GM18519 (cell line): ENCODE data around the gene ITPR2.

Source experiments
- ATAC-seq: cut with Tn5 transposase; IDR thresholded peaks from one replicate; pipeline ENCODE4 v1.9.1; 2021; ENCODE audit warnings: mild to moderate bottlenecking, moderate library complexity; ENCODE audit not compliant: unreplicated experiment, low FRiP score

The ITPR2 gene

DNA sequence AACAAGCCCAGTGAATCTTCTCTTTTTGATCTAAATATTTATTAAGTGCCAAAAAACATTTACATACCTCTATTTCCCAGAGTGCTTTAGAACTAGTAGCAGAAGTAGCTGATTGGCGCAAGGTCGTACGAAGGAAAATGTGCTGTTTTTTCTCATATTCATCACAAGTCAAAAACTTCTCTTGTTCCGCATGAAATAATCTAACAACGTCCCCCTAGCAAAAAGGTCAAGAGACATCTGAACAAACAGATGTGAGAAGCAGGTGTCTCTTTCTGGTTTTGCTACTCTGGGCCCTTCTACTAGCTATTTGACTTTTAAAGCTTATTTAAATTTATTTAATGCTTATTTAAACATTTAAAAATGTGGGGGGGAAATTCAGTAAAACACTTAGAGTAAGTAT lies 117.8 kb downstream of the ITPR2 start:
- ATAC-seq: no peak

DNA sequence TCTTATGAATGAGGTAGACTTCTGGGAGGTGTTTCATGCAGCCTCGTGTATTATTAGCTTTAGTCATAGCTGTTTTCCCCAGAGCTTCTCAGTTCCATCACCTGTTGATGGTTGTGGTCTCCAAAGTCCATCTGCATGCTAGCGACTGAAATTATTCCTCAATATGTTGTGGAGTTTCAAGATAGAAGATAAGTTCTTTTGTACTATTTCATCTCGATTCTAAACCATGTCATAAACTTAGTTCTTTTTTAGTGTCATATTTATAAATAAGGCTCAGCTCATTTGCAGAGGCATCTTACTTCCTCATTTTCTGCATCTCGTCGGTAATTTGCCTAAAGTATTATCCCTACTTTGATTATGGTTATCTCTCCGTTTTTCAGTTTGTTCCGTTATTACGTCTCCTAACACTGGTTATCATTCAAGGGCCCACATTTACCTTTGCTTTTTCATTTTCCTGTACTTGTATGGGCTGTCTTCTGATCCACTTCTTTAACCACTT lies 119.1 kb downstream of the ITPR2 start:
- ATAC-seq: peak; percentile 60

DNA sequence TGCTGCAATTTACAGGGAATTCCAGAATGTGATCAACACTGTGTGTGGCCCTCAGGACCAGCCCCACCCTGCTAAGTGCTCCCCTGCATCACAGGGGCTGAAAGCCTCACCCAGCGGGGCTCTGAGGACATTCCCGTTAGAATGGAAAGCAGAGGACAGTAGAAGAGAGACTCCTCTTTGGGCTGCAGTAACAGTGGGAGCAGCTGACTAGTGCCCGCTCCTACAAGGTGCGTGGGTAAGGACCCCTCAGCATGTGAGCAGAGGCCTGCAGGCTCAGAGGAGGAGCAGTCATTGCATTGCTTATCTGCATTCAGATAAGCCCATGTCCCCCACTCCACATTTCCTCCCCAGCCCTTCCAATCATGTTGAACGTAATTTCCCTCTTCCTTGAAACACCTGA lies 120.1 kb downstream of the ITPR2 start:
- ATAC-seq: no peak

DNA sequence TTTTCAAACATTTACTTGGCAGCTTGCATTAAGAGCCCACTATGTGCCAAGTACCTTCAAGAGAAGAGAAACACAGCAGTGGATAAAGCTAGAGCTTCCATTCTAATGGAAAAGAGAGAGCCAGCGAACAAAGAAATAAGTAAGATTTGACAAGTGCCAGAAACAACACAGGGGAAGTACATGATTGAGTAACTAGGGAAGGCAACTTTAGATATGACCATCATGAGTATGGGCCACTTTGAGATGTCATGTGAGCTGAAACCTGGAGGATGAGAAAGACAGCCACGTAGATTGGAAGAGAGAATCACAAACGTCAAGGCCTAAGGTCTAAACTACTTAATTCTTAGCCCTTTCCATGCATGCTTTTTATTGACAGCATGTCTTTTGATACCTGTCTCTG lies 121.4 kb downstream of the ITPR2 start:
- ATAC-seq: no peak

DNA sequence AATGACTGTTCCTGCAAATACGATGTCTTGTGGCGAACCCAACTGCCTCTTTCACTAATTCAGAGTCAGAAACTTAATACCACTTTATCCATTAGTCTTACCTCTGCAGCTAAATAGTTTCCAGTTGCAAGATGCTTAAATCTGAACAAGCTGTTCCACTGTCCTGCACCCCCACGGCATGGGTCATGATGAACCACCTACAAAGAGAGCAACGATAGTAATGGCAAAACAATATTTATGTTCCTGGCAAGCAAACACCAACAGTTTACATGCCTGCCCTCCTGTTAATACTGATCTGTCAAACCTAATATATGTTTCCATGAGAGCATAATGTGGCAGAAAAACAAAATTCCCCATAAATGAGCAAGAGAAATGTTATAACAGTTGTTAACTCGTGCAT lies 121.9 kb downstream of the ITPR2 start:
- ATAC-seq: no peak

DNA sequence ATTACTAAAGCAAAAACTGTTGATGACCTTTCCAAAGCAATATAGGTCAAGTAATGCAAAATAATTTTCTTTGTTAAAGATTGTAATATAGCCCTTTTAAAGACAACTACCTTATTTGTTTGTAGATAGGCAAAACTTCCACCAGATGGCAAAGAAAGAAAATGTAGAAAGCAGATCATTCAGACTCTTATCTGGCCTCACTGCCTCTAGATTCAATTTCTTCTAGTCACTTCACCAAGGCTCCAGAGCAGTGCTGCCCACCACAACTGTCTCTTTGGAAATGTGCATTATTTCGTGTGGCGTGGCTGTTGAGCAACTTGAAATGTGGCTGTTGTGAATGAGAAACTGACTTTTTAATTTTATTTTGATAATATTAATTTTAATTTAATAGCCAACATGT lies 127.1 kb downstream of the ITPR2 start:
- no peak for ATAC-seq

DNA sequence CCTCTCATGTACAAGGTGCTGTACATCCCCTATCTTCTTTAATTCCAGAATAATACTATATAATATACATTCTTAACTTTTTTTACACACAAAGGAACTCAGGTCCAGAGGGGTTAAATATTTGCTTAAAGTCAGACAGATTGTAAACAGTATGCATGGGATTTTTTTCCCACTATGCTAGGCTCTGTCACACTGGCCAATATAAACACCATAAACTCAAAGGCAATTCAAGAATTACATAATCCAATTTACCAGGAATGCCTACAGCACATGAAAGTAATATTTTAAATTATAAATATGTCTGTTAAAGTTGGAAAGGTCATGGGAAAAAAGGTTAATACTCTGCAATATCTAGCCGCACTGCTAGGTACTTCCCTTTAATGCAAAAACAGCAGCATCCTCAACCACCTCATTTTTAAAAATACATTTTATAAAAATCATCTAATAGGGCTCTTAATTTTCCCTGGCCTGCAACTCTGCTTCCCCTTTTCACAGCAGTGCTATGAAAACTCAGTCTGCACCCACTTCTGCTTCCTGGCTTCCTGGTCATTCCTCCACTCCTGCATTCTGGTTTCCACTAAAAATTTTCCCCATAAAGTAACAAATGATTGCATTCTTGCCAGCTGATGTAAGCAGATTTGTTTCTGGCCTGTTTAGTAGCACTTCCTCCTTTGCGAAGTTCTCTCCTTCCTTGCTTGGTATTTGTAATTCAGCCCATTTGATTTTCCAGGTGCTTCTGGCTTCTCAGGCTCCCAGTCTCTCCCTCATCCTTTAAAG lies 128.1 kb downstream of the ITPR2 start:
- no peak for ATAC-seq

DNA sequence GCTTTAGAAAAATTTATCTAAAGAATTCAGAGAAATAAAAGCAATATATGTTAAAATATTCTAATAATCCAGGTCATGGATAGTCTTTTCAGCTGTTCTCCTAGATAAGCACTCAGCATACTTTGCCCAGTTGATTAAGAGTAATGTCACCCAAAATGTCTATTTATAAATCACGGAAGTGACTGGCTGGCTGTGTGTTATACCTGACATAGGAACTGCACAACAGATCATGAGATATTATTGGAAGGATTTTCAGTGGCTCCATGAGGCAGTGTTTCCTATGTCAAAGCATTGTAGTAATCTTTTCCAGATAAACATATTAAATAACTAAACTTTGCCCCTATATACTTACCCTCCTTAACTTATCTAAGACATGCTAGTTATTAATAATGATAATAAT lies 128.8 kb downstream of the ITPR2 start:
- no peak for ATAC-seq

DNA sequence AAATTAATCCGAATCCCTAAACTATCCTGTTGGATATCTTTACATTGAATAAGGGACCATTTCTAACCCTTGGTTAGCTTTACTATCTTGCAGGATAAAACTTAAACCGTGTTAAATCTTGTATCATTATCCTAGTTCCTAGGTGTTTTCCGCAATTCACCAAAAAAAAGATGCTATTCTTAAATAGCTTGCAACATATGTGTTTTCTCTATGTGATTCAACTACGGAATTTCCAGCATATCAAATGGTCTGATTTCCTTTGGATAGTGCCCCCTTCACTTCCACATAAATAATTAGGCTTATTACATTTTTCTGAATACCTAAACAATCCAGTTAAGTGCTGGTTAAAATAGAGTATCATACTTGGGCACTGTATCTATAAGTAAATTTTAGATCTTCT lies 130.3 kb downstream of the ITPR2 start:
- no peak for ATAC-seq

DNA sequence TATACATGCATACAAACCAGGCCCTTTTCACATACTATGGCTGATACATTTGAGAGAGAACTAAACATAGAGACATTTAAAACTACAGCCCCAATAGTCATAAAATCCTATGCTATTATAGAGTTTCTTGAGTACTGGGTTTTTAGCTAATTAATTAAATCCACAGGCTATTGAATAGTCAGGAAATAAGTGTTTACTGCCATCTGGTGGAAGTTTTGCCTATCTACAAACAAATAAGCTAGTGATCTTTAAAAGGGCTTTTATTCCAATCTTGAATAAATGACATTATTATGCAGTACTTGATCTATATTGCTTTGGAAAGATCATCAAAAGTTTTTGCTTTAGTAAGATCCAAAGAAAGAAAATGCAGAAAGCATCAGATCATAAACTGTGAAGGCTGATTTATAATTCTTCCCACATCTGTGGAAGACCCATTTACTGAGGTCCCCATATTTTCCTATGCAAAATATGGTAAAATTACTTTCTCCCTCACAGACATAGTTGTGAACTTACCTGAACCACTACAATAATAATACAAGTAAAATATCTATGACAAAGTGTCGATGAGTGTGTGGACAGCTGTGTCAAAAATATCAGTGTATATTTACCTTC lies 131.3 kb downstream of the ITPR2 start:
- no peak for ATAC-seq

DNA sequence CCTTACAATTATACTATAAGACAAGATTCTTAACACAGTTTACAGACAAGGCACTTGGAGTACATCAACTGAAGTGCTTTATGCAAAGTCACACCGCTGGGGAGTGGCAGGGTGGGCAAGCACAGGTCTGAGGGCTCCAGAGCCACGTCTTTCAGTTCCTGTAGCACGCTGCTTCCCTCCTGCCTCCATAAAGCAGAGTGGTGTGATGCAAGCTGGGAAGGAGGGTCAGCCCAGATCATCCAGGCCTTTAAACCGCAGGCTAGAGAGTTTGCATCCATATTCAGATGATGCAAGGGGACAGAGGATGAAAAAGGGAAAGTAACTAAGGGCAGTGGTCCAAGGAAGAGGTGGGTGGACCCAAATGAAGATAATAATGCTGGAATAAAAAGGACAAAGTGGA lies 132.6 kb downstream of the ITPR2 start:
- no peak for ATAC-seq

DNA sequence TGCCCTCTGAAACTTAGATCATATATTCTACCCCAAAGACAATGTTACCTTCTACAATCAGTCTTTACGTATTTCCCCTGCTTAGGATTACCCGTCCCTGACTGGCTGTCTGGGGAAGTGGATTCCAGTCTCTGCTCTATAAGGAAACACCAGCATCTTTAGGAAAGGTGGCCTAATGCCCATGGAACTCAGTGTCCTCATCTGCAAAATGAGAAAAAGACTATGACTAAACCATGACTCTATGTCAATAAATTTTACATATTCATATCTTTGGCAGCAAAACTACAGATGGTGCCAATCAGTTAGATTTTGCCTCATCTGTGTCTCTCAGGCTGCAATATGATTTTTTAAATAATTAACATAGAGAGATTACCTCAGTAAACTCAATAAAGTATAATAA lies 133.8 kb downstream of the ITPR2 start:
- ATAC-seq: no peak

DNA sequence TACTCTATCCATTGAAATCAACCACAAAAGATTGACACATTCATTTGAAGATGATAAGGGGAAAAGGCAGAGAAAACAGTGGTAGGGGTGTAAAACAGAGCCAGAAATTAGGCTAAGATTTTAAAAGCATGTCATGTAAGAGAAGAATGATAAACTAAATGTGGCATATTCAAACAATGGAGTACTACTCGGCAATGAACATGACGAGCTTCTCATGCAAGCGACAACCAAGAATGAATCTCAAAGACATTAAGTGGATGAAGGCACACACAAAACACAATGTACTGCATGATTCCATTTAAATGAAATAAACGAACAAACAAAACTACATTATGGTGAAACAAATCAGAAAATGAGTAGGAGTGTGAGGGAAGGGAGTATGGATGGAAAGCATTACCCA lies 134.8 kb downstream of the ITPR2 start:
- ATAC-seq: no peak

DNA sequence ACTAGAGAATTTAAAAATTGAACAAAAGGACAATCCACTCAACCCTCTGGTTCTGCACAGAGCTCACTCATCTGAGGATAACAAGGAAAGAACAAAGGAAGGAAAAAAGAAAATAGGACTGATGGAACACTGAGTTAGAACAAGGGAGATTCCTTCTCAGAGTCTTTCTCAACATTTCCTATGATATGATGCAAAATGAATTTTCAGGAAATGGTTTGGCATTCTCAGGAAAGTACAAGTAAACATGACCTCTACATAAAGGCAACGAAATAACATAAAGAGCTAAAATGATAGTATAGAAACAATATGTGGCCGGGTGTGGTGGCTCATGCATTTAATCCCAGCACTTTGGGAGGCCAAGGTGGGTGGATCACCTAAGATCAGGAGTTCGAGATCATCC lies 135.8 kb downstream of the ITPR2 start:
- ATAC-seq: no peak

DNA sequence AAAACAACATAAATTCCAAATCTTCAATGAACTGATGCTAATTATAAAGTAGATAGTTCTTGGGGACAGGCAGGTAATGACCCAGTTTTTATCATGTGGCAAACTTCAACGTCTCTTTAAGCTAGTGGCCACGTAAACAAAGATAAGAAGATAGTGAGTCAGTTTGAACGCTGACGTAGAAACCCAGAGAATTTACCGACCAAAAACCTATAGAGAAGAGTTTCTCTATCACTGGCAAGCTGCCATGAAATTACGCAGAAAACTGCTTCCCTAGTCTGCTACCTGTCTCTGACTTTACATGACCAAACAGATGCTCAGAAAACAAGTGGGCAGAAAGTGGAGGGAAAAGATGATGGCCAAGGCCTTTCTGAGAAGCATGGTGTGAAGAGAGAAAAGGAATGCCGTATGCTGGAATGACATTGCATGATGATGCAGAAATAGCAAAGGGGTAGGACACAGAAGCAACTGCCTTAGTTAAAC lies 136.3 kb downstream of the ITPR2 start:
- no peak for ATAC-seq

DNA sequence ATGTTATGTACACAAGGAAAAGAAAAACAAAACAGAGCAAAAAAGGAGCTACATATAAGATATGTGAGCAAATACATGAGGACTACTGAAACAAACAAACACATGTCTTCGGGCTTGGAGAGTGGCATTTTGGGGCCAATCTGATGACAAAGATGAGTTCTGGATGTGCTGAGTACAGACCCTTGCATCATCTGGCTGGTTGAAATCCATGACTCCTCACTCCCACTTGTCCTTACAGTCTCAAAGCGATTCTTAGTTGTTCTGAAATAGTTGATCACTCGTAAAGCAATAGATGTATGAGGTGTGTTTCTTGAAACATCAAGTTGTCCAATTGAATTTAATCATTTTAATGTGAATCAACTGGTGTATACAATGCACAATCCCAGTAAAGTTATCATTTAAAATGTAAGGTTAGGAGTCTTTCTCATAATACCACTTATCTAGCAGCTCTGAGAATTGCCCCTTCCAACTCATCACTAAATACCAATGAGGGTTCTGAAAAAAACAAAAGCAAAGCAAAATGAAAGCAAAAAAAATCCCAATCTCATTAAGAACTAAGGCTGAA lies 136.9 kb downstream of the ITPR2 start:
- no peak for ATAC-seq

DNA sequence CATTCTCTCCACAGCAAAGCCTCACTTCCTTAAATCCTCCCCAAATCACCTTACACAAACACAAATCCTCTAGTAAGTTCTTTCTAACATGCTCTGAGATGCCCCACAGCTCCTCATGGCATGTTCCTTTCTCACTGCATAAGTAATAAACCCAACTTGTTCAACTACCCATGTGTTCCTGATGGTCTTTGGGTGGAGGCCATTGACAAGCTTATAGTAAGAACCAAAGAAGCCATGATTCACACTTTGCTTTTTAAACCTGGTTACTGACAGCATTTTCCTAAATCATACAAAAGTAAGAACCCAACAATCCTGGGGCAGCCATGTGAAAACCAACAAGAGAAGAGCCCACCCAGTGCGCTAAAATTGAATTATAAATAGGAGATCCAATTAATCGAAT lies 138.6 kb downstream of the ITPR2 start:
- ATAC-seq: no peak

DNA sequence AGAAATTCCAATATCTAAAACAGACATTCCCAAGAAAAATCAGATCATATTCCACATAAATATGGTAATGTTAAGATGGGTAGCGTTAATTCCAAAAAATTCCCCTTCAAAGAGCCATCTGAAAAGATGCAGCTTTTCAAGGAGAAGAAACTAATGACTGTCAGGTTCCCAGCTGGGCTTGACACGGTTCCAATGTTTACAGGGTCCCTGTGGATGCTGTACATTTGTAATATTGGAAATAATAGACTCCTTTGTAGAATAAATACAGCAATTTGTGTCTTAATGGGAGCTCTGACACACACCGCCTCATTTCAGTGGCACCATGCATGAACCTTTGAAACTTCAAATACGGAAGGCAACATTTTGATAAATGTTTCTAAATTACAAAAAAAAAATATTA lies 140.6 kb downstream of the ITPR2 start:
- no peak for ATAC-seq

DNA sequence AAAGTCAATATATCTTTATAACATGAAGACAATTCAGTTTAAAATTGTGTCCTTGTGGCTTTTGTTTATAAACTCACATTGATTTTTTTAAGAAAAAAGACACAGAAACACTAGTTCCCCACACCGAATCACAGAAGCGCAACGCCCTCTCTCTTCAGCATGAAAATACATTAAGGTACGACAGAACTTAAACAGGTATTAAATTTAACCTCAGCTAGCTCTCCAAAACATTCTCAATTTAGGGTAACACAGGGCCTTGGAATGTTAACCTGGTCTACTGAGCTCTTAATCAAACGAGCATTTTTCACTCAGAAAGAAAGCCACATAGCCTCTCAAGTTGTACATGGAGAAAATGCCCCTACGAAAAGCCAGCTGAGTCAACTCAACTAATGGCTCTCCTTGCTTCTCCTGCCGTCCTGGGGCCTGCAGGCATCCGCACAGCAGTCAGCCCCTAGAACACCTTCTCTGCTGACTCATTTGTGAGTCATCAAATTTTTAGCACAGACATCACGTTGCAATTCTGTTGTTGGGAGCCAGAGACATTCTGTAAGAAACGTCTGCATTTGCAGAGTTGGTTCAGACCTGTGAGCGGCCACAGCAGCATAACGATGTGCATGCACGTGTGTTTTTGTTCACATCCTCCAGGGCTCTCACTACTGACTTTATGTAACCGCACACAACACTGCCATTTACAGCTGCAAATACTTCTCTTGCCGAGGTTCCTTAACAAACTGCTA lies 141.6 kb downstream of the ITPR2 start:
- no peak for ATAC-seq

DNA sequence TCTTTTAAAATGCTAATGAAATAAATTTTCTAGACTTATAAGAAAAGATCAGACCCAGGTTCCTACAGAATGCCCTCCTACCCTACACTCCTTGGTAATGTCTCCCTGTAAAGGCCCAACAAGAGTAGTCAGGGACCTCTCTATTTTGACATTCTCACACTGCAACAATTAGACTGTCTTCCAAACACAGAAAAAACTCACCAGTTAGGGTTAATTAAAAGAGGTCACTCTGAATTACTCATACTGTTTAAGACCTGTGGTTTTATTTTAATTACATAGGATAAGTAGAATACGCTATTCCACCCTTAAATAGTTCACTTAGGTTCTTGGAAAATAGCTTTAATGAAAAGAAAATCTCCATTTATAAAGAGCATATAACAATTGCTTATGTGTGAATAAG lies 142.4 kb downstream of the ITPR2 start:
- ATAC-seq: no peak

DNA sequence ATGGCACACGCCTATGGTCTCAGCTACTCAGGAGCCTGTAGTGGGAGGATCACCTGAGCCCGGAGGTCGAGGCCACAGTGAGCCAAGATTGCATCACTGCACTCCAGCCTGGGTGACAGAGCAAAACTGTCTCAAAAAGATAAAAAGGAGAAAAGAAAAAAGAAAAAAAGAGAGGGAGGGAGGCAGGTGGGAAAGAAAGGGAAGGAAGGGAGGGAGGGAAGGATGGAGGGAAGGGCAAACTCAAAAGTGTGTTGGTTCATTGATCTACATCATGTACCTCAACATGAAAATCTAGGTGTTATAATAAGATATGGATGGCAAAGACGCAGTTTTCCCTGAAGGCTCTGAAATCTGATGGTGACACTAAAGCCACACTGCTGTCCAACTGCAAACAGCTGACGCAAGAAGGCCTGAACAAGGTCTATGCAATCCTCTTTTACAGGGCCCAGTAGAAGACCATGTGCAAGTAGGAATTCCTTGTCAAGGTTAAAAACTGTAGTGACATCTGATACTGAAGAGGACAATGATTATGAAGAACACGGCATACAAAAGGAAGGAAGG lies 143.6 kb downstream of the ITPR2 start:
- no peak for ATAC-seq
